ENCODE measurements around the gene CAMK1G.

CAMK1G gene

DNA sequence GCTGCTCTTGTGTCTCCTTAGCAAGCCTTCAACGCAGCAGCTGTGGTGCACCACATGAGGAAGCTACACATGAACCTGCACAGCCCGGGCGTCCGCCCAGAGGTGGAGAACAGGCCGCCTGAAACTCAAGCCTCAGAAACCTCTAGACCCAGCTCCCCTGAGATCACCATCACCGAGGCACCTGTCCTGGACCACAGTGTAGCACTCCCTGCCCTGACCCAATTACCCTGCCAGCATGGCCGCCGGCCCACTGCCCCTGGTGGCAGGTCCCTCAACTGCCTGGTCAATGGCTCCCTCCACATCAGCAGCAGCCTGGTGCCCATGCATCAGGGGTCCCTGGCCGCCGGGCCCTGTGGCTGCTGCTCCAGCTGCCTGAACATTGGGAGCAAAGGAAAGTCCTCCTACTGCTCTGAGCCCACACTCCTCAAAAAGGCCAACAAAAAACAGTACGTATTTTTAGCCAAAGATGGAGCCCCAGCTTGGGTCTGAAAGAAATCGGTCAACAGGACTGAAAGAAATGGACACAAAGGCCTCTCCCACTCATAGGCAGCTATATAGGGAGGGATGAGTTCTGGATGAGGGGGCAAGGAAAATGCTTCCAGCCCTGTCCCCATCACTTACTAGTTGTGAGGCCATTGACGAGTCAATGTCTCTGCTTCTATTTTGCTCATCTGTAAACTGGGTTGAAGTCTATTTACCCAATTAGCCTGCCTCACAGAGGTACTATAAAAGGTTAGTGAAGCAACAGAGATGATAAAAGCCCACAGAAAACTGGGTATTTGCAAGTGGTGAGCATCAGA is 28.5 kb downstream of the CAMK1G start:
- TF ChIP-seq, protein P1, sequence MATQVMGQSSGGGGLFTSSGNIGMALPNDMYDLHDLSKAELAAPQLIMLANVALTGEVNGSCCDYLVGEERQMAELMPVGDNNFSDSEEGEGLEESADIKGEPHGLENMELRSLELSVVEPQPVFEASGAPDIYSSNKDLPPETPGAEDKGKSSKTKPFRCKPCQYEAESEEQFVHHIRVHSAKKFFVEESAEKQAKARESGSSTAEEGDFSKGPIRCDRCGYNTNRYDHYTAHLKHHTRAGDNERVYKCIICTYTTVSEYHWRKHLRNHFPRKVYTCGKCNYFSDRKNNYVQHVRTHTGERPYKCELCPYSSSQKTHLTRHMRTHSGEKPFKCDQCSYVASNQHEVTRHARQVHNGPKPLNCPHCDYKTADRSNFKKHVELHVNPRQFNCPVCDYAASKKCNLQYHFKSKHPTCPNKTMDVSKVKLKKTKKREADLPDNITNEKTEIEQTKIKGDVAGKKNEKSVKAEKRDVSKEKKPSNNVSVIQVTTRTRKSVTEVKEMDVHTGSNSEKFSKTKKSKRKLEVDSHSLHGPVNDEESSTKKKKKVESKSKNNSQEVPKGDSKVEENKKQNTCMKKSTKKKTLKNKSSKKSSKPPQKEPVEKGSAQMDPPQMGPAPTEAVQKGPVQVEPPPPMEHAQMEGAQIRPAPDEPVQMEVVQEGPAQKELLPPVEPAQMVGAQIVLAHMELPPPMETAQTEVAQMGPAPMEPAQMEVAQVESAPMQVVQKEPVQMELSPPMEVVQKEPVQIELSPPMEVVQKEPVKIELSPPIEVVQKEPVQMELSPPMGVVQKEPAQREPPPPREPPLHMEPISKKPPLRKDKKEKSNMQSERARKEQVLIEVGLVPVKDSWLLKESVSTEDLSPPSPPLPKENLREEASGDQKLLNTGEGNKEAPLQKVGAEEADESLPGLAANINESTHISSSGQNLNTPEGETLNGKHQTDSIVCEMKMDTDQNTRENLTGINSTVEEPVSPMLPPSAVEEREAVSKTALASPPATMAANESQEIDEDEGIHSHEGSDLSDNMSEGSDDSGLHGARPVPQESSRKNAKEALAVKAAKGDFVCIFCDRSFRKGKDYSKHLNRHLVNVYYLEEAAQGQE (IDR thresholded peaks at IDR 0.05; ENCODE audit: insufficient read depth in 1 of 2, low read depth in 2 of 2, low read length in 2 of 2): no peak
- TF ChIP-seq FOXP2 (optimal IDR thresholded peaks at IDR 0.05; ENCODE audit: borderline replicate concordance, extremely low read depth, extremely low read length, insufficient read depth) (no peak), POLR2AphosphoS5 (IDR thresholded peaks at IDR 0.05; ENCODE audit: low read depth, low read length) (no peak), TAF1 (IDR thresholded peaks at IDR 0.05; ENCODE audit: borderline replicate concordance, insufficient read depth, low read length) (no peak), SIN3A (IDR thresholded peaks at IDR 0.05; ENCODE audit: borderline replicate concordance, insufficient read depth, low read length) (no peak)

DNA sequence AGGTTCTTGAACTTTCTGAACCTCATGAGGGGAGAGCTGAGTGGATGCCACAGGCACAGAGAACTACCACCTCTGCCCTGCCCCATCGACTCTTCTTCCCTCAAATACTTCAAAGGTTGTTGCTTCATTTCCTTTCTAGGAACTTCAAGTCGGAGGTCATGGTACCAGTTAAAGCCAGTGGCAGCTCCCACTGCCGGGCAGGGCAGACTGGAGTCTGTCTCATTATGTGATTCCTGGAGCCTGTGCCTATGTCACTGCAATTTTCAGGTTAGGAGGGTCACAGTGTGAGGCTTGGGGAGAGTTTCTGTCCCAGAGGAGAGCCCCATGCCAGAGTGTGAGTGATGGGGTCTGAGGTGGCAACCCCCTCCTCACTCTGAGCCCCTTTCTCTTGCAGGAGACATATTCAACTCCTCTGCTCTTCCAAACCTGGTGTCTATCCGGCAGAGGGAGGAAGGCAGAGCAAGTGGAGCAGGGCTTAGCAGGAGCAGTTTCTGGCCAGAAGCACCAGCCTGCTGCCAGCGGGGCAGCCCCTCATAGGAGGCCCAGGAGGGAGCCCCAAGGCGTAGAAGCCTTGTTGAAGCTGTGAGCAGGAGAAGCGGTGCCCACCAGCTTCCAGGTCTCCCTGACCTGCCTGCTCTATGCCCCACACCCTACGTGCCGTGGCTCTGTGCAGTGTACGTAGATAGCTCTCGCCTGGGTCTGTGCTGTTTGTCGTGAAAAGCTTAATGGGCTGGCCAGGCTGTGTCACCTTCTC is 29.3 kb downstream of the CAMK1G start:
- no peak for TF ChIP-seq FOXP2 (optimal IDR thresholded peaks at IDR 0.05; ENCODE audit: borderline replicate concordance, extremely low read depth, extremely low read length, insufficient read depth)
- TF ChIP-seq SIN3A (IDR thresholded peaks at IDR 0.05; ENCODE audit: borderline replicate concordance, insufficient read depth, low read length): no peak
- TF ChIP-seq, protein P1 (IDR thresholded peaks at IDR 0.05; ENCODE audit: insufficient read depth in 1 of 2, low read depth in 2 of 2, low read length in 2 of 2): no peak
- TF ChIP-seq TAF1 (IDR thresholded peaks at IDR 0.05; ENCODE audit: borderline replicate concordance, insufficient read depth, low read length): no peak
- no peak; the same call in 1 of the 2 replicates for TF ChIP-seq POLR2AphosphoS5 (IDR thresholded peaks at IDR 0.05; ENCODE audit: low read depth, low read length)

DNA sequence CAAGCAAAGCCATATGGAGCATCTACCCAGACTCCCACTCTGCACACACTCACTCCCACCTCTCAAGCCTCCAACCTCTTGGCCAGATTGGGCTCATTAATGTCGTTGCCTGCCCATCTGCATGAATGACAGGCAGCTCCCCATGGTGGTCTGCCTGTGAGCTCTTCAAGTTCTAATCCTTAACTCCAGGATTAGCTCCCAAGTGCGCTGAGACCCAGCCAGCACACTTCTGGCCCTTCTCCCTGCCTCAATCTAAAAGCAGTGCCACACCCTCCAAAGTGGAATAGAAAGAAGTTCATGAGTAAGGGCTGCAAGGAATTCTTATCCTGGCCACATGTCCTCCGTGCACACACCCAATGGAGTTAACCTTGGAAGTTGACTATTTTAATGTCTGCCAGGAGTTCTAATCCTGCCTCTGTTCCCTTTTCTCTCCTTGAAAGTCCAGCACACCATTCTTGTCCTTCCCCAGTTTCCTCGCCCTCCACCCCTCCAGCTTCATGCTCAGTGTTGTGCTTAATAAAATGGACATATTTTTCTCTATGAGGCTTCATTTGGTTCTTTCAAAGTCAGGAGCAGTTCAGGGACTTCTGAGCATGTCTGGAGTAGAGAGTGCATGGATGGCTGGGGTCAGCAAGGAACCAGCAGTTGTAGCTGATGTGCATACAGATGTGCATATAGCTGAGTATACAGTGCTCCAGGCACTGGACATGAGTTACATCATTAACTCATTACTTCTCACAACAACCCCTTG is 30.1 kb downstream of the CAMK1G start:
- TF ChIP-seq TAF1 (IDR thresholded peaks at IDR 0.05; ENCODE audit: borderline replicate concordance, insufficient read depth, low read length) (no peak), FOXP2 (optimal IDR thresholded peaks at IDR 0.05; ENCODE audit: borderline replicate concordance, extremely low read depth, extremely low read length, insufficient read depth) (no peak), SIN3A (IDR thresholded peaks at IDR 0.05; ENCODE audit: borderline replicate concordance, insufficient read depth, low read length) (no peak), POLR2AphosphoS5 (IDR thresholded peaks at IDR 0.05; ENCODE audit: low read depth, low read length) (no peak)
- TF ChIP-seq, protein P1 (IDR thresholded peaks at IDR 0.05; ENCODE audit: insufficient read depth in 1 of 2, low read depth in 2 of 2, low read length in 2 of 2): no peak

DNA sequence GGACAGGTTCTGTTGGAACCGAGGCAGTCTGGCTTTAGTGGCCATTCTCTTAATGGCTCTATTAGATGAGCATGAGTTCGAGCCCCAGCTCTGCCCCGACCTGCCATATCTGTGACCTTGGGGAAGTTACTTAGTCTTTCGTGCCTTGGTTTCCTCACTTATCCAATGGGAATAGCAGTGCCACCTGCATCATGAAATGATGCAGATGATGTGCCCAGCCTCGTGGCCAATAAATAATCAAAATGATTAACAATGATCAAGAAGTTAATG is 30.6 kb downstream of the CAMK1G start:
- TF ChIP-seq POLR2AphosphoS5 (IDR thresholded peaks at IDR 0.05; ENCODE audit: low read depth, low read length) (no peak), FOXP2 (optimal IDR thresholded peaks at IDR 0.05; ENCODE audit: borderline replicate concordance, extremely low read depth, extremely low read length, insufficient read depth) (no peak), SIN3A (IDR thresholded peaks at IDR 0.05; ENCODE audit: borderline replicate concordance, insufficient read depth, low read length) (no peak), TAF1 (IDR thresholded peaks at IDR 0.05; ENCODE audit: borderline replicate concordance, insufficient read depth, low read length) (no peak)
- TF ChIP-seq, protein P1 (IDR thresholded peaks at IDR 0.05; ENCODE audit: insufficient read depth in 1 of 2, low read depth in 2 of 2, low read length in 2 of 2): no peak
